ENCODE measurements around the gene CHCHD3. TPM values are rescaled to one million over a fixed set of nuclear protein-coding genes. Genes with fewer than 3 reads are reported as not detected.

CHCHD3 gene
- total and polyA plus RNA-seq, 7 experiments from 2014 or later, result 25.6 to 49.7 (median 38.6) TPM

GRCh38 chr7:132757783-132758182 is 324.1 kb downstream of the CHCHD3 start:
- peaks cover 0 to 16% (median 0%) of the 10 kb centered on the region in 11 donors for H3K9me3 Mint-ChIP-seq
- no peak overlapping the region for H3K4me3 ChIP-seq (ENCODE audit: low read length)
- H3K27me3 ChIP-seq (ENCODE audit: control insufficient read depth in 2 of 2, insufficient read depth in 2 of 2, low read length in 2 of 2), result no peaks in the 10 kb centered on the region
- ChIA-PET POLR2A (no interaction called here), CTCF (no interaction called here)
- peaks cover 0 to 4% (median 0%) of the 10 kb centered on the region in 5 donors for H3K36me3 Mint-ChIP-seq
- H3K27ac Mint-ChIP-seq, result no peak overlapping the region
- no peak overlapping the region for H3K27ac ChIP-seq (ENCODE audit: low read depth, low read length)
- ATAC-seq, result no peak
- H3K4me3 Mint-ChIP-seq, result no peak overlapping the region
- peaks cover 2 to 17% (median 8%) of the 10 kb centered on the region in 7 donors for H3K4me1 Mint-ChIP-seq
- intact Hi-C loops (cut with micrococcal nuclease), result no loop called here
- H3K4me1 ChIP-seq (ENCODE audit: control insufficient read depth in 2 of 2, insufficient read depth in 2 of 2, low read length in 2 of 2), result peaks cover 0 to 4% of the 10 kb centered on the region in 2 donors
- H3K36me3 ChIP-seq (ENCODE audit: control insufficient read depth in 2 of 3, insufficient read depth in 3 of 3, low read length in 3 of 3), result no peaks in the 10 kb centered on the region
- DNase-seq, result no peak
- no peaks in the 10 kb centered on the region for H3K9me3 ChIP-seq (ENCODE audit: control insufficient read depth in 2 of 3, low read length in 3 of 3)
- H3K27me3 Mint-ChIP-seq, result no peaks in the 10 kb centered on the region

- Histone ChIP-seq H3K4me3 (ENCODE audit: low read length) (no peak overlapping the region), H3K4me1 (ENCODE audit: control insufficient read depth in 2 of 2, insufficient read depth in 2 of 2, low read length in 2 of 2) (peaks cover 0 to 4% of the 10 kb centered on the region in 2 donors), H3K9me3 (ENCODE audit: control insufficient read depth in 2 of 3, low read length in 3 of 3) (no peaks in the 10 kb centered on the region), H3K27me3 (ENCODE audit: control insufficient read depth in 2 of 2, insufficient read depth in 2 of 2, low read length in 2 of 2) (no peaks in the 10 kb centered on the region), H3K36me3 (ENCODE audit: control insufficient read depth in 2 of 3, insufficient read depth in 3 of 3, low read length in 3 of 3) (no peaks in the 10 kb centered on the region), H3K27ac (ENCODE audit: low read depth, low read length) (no peak overlapping the region)
- CTCF ChIA-PET, result no interaction called here
- no peak for DNase-seq
- POLR2A ChIA-PET, result no interaction called here
- Mint-ChIP-seq H3K4me3 (peak overlapping the region in 1 of 10 donors; percentile 38), H3K4me1 (peaks cover 2 to 17% (median 8%) of the 10 kb centered on the region in 7 donors), H3K27me3 (no peaks in the 10 kb centered on the region), H3K27ac (peak overlapping the region in 1 of 9 donors; percentile 83), H3K36me3 (peaks cover 0 to 4% (median 0%) of the 10 kb centered on the region in 5 donors), H3K9me3 (peaks cover 0 to 16% (median 0%) of the 10 kb centered on the region in 11 donors)
- intact Hi-C loops (cut with micrococcal nuclease), result no loop called here
- no peak for ATAC-seq
These were observed 325.4 kb downstream of the CHCHD3 start for GRCh38 chr7:132756484-132756990.

- ATAC-seq (no peak), DNase-seq (no peak)
- peak overlapping the region in 1 of 9 donors; percentile 53 for H3K27ac Mint-ChIP-seq
- Histone ChIP-seq H3K27me3 (ENCODE audit: control insufficient read depth in 2 of 2, insufficient read depth in 2 of 2, low read length in 2 of 2) (no peaks in the 10 kb centered on the region), H3K4me3 (ENCODE audit: low read length) (no peak overlapping the region), H3K4me1 (ENCODE audit: control insufficient read depth in 2 of 2, insufficient read depth in 2 of 2, low read length in 2 of 2) (peaks cover 0 to 4% of the 10 kb centered on the region in 2 donors), H3K27ac (ENCODE audit: low read depth, low read length) (no peak overlapping the region), H3K36me3 (ENCODE audit: control insufficient read depth in 2 of 3, insufficient read depth in 3 of 3, low read length in 3 of 3) (no peaks in the 10 kb centered on the region), H3K9me3 (ENCODE audit: control insufficient read depth in 2 of 3, low read length in 3 of 3) (no peaks in the 10 kb centered on the region)
- ChIA-PET CTCF (no interaction called here), POLR2A (interaction anchor here (0.6 kb wide), 1 partner anchor 426 kb away, joined by 3 read pairs; no protein-coding TSS in a partner anchor)
- intact Hi-C loops (cut with micrococcal nuclease), result no loop called here
- H3K27me3 Mint-ChIP-seq, result peaks cover 0 to 2% (median 0%) of the 10 kb centered on the region in 5 donors
- peaks cover 0 to 16% (median 0%) of the 10 kb centered on the region in 11 donors for H3K9me3 Mint-ChIP-seq
- no peak overlapping the region for H3K4me3 Mint-ChIP-seq
- peaks cover 2 to 17% (median 6%) of the 10 kb centered on the region in 7 donors for H3K4me1 Mint-ChIP-seq
- H3K36me3 Mint-ChIP-seq, result peaks cover 0 to 4% (median 0%) of the 10 kb centered on the region in 5 donors
These were observed 326.1 kb downstream of the CHCHD3 start for GRCh38 chr7:132755538-132756483.

- peaks cover 0 to 8% (median 0%) of the 10 kb centered on the region in 11 donors for H3K9me3 Mint-ChIP-seq
- intact Hi-C loops (cut with micrococcal nuclease), result no loop called here
- H3K27ac Mint-ChIP-seq, result no peak overlapping the region
- H3K36me3 Mint-ChIP-seq, result peaks cover 0 to 8% (median 0%) of the 10 kb centered on the region in 5 donors
- peaks cover 2 to 17% (median 9%) of the 10 kb centered on the region in 7 donors for H3K4me1 Mint-ChIP-seq
- DNase-seq, result no peak
- H3K4me3 Mint-ChIP-seq, result no peak overlapping the region
- ChIA-PET CTCF (no interaction called here), POLR2A (no interaction called here)
- Histone ChIP-seq H3K27me3 (ENCODE audit: control insufficient read depth in 2 of 2, insufficient read depth in 2 of 2, low read length in 2 of 2) (no peaks in the 10 kb centered on the region), H3K36me3 (ENCODE audit: control insufficient read depth in 2 of 3, insufficient read depth in 3 of 3, low read length in 3 of 3) (no peaks in the 10 kb centered on the region), H3K9me3 (ENCODE audit: control insufficient read depth in 2 of 3, low read length in 3 of 3) (no peaks in the 10 kb centered on the region), H3K27ac (ENCODE audit: low read depth, low read length) (no peak overlapping the region), H3K4me3 (ENCODE audit: low read length) (no peak overlapping the region), H3K4me1 (ENCODE audit: control insufficient read depth in 2 of 2, insufficient read depth in 2 of 2, low read length in 2 of 2) (peaks cover 0 to 4% of the 10 kb centered on the region in 2 donors)
- peaks cover 0 to 14% (median 4%) of the 10 kb centered on the region in 5 donors for H3K27me3 Mint-ChIP-seq
- ATAC-seq, result no peak
These were observed 329.5 kb downstream of the CHCHD3 start for GRCh38 chr7:132752431-132752830.

- H3K36me3 ChIP-seq (ENCODE audit: control insufficient read depth in 2 of 3, insufficient read depth in 3 of 3, low read length in 3 of 3), result no peaks in the 10 kb centered on the region
- no peak overlapping the region for H3K27ac Mint-ChIP-seq
- H3K4me1 Mint-ChIP-seq, result peaks cover 0 to 6% (median 5%) of the 10 kb centered on the region in 7 donors
These were observed 330.6 kb downstream of the CHCHD3 start for GRCh38 chr7:132751244-132751647.

GRCh38 chr7:132750530-132751217 is 331.2 kb downstream of the CHCHD3 start:
- intact Hi-C loops (cut with micrococcal nuclease), result no loop called here
- H3K27me3 Mint-ChIP-seq, result peaks cover 0 to 14% (median 4%) of the 10 kb centered on the region in 5 donors
- H3K4me3 ChIP-seq (ENCODE audit: low read length), result no peak overlapping the region
- H3K4me1 ChIP-seq (ENCODE audit: control insufficient read depth in 2 of 2, insufficient read depth in 2 of 2, low read length in 2 of 2), result no peaks in the 10 kb centered on the region
- H3K36me3 ChIP-seq (ENCODE audit: control insufficient read depth in 2 of 3, insufficient read depth in 3 of 3, low read length in 3 of 3), result no peaks in the 10 kb centered on the region
- DNase-seq (no peak), ATAC-seq (no peak)
- ChIA-PET CTCF (interaction anchor here (0.6 kb wide), 1 partner anchor 35 kb away, joined by 3 read pairs; no protein-coding TSS in a partner anchor), POLR2A (interaction anchor here (0.9 kb wide), 1 partner anchor 21 kb away, joined by 3 read pairs; no protein-coding TSS in a partner anchor)
- H3K27ac Mint-ChIP-seq, result peak overlapping the region in 1 of 9 donors; percentile 88
- H3K4me3 Mint-ChIP-seq, result peak overlapping the region in 1 of 10 donors; percentile 27
- H3K27ac ChIP-seq (ENCODE audit: low read depth, low read length), result no peak overlapping the region
- H3K9me3 ChIP-seq (ENCODE audit: control insufficient read depth in 2 of 3, low read length in 3 of 3), result no peaks in the 10 kb centered on the region
- H3K4me1 Mint-ChIP-seq, result peaks cover 0 to 5% (median 4%) of the 10 kb centered on the region in 7 donors
- peaks cover 0 to 8% (median 0%) of the 10 kb centered on the region in 5 donors for H3K36me3 Mint-ChIP-seq
- H3K27me3 ChIP-seq (ENCODE audit: control insufficient read depth in 2 of 2, insufficient read depth in 2 of 2, low read length in 2 of 2), result no peaks in the 10 kb centered on the region
- peaks cover 0 to 3% (median 0%) of the 10 kb centered on the region in 11 donors for H3K9me3 Mint-ChIP-seq

More at GRCh38 chr7:132751244-132751647, 330.6 kb downstream of the CHCHD3 start:
- Mint-ChIP-seq H3K9me3 (peaks cover 0 to 3% (median 0%) of the 10 kb centered on the region in 11 donors), H3K4me3 (no peak overlapping the region), H3K27me3 (peaks cover 0 to 14% (median 4%) of the 10 kb centered on the region in 5 donors), H3K36me3 (peaks cover 0 to 8% (median 0%) of the 10 kb centered on the region in 5 donors)
- Histone ChIP-seq H3K4me1 (ENCODE audit: control insufficient read depth in 2 of 2, insufficient read depth in 2 of 2, low read length in 2 of 2) (no peaks in the 10 kb centered on the region), H3K27me3 (ENCODE audit: control insufficient read depth in 2 of 2, insufficient read depth in 2 of 2, low read length in 2 of 2) (no peaks in the 10 kb centered on the region), H3K4me3 (ENCODE audit: low read length) (no peak overlapping the region), H3K9me3 (ENCODE audit: control insufficient read depth in 2 of 3, low read length in 3 of 3) (no peaks in the 10 kb centered on the region), H3K27ac (ENCODE audit: low read depth, low read length) (no peak overlapping the region)
- ChIA-PET CTCF (interaction anchor here (0.5 to 0.6 kb wide), 2 partner anchors 35 to 1186 kb away, joined by 3 read pairs; no protein-coding TSS in a partner anchor), POLR2A (interaction anchor here (0.9 kb wide), 1 partner anchor 20 kb away, joined by 3 read pairs; no protein-coding TSS in a partner anchor)
- intact Hi-C loops (cut with micrococcal nuclease), result no loop called here
- ATAC-seq (no peak), DNase-seq (no peak)
